Endothelial cell (in vitro differentiated cells): ENCODE data around the gene SLC7A4. TPM values are rescaled to one million over a fixed set of nuclear protein-coding genes. Genes with fewer than 3 reads are reported as not detected.

Source experiments
- DNase-seq: peaks from one replicate; pipeline ENCODE4 v3.0.0; 2021; ENCODE audit warnings: low spot score
- H3K27ac Mint-ChIP-seq: one replicate; pipeline ENCODE4 v1.8.0; 2021; ENCODE audit warnings: mixed read lengths, inconsistent platforms; ENCODE audit not compliant: unreplicated experiment
- H3K27me3 Mint-ChIP-seq: one replicate; pipeline ENCODE4 v1.8.0; 2021; ENCODE audit warnings: mild to moderate bottlenecking, moderate library complexity, mixed read lengths, inconsistent platforms; ENCODE audit not compliant: unreplicated experiment
- H3K36me3 Mint-ChIP-seq: one replicate; pipeline ENCODE4 v1.8.0; 2021; ENCODE audit warnings: mild to moderate bottlenecking, low read depth, mixed read lengths, inconsistent platforms; ENCODE audit not compliant: unreplicated experiment
- H3K4me1 Mint-ChIP-seq: one replicate; pipeline ENCODE4 v1.8.0; 2021; ENCODE audit warnings: mild to moderate bottlenecking, mixed read lengths, inconsistent platforms; ENCODE audit not compliant: unreplicated experiment
- H3K4me3 Mint-ChIP-seq: one replicate; pipeline ENCODE4 v1.8.0; 2021; ENCODE audit warnings: mild to moderate bottlenecking, mixed read lengths, inconsistent platforms; ENCODE audit not compliant: unreplicated experiment
- H3K9me3 Mint-ChIP-seq: one replicate; pipeline ENCODE4 v1.8.0; 2021; ENCODE audit warnings: mixed read lengths, inconsistent platforms; ENCODE audit not compliant: unreplicated experiment
- CTCF ChIP-seq: fragments of 200-600 bp; sonication (generic); IDR thresholded peaks from one replicate; pipeline ENCODE4 v1.5.0; 2021; ENCODE audit warnings: antibody characterized with exemption; ENCODE audit not compliant: unreplicated experiment
- total RNA-seq: library from RNA; stranded (reverse); fragmentation: NEBNext Ultra II Directional; extraction: Animal tissue kit (Norgen Biotek cat#: 25700); gene quantifications from one replicate; pipeline ENCODE4 v1.2.1, GENCODE V29; 2021; ENCODE audit not compliant: unreplicated experiment

Gene SLC7A4
- total RNA-seq, 1 donor from 2014 or later = not detected

GRCh38 chr22:21000987-21001600 lies 31.3 kb downstream of the SLC7A4 start:
- Mint-ChIP-seq H3K9me3 (no peaks in the 10 kb centered on the region), H3K4me1 (peaks cover 10% of the 10 kb centered on the region), H3K27me3 (peaks cover 13% of the 10 kb centered on the region), H3K36me3 (peaks cover 5% of the 10 kb centered on the region), H3K27ac (peak overlapping the region; percentile 80), H3K4me3 (peak overlapping the region; percentile 97)
- DNase-seq = no peak
- no peak for TF ChIP-seq CTCF

GRCh38 chr22:21000207-21000986 lies 32.0 kb downstream of the SLC7A4 start:
- no peaks in the 10 kb centered on the region for H3K9me3 Mint-ChIP-seq
- peaks cover 10% of the 10 kb centered on the region for H3K4me1 Mint-ChIP-seq
- peaks cover 13% of the 10 kb centered on the region for H3K27me3 Mint-ChIP-seq
- peaks cover 5% of the 10 kb centered on the region for H3K36me3 Mint-ChIP-seq
- H3K27ac Mint-ChIP-seq = peak overlapping the region; percentile 57
- no peak for DNase-seq
- H3K4me3 Mint-ChIP-seq = peak overlapping the region; percentile 97
- no peak for TF ChIP-seq CTCF

- Mint-ChIP-seq H3K4me1 (peaks cover 10% of the 10 kb centered on the region), H3K9me3 (no peaks in the 10 kb centered on the region), H3K27me3 (peaks cover 13% of the 10 kb centered on the region), H3K36me3 (peaks cover 8% of the 10 kb centered on the region), H3K27ac (no peak overlapping the region), H3K4me3 (no peak overlapping the region)
- no peak for DNase-seq
- no peak for TF ChIP-seq CTCF
These were observed 32.8 kb downstream of the SLC7A4 start for GRCh38 chr22:20999350-21000206.

GRCh38 chr22:20998411-20999336 lies 33.7 kb downstream of the SLC7A4 start:
- Mint-ChIP-seq H3K36me3 (peaks cover 8% of the 10 kb centered on the region), H3K27me3 (peaks cover 13% of the 10 kb centered on the region), H3K27ac (peak overlapping the region; percentile 24), H3K4me1 (peaks cover 10% of the 10 kb centered on the region), H3K9me3 (no peaks in the 10 kb centered on the region), H3K4me3 (no peak overlapping the region)
- TF ChIP-seq CTCF = no peak
- DNase-seq = no peak
